HG03108 (cell line): ENCODE data around the gene CA14.
"Not testable (repeated sequence)": the region's sequence is repeated elsewhere in the genome, so short reads cannot be mapped to it uniquely, and the experiment has no call there.

Experiments
- ATAC-seq: cut with Tn5 transposase; IDR thresholded peaks from one replicate; pipeline ENCODE4 v1.9.1; 2021; ENCODE audit warnings: moderate library complexity; ENCODE audit not compliant: unreplicated experiment

The CA14 gene

DNA sequence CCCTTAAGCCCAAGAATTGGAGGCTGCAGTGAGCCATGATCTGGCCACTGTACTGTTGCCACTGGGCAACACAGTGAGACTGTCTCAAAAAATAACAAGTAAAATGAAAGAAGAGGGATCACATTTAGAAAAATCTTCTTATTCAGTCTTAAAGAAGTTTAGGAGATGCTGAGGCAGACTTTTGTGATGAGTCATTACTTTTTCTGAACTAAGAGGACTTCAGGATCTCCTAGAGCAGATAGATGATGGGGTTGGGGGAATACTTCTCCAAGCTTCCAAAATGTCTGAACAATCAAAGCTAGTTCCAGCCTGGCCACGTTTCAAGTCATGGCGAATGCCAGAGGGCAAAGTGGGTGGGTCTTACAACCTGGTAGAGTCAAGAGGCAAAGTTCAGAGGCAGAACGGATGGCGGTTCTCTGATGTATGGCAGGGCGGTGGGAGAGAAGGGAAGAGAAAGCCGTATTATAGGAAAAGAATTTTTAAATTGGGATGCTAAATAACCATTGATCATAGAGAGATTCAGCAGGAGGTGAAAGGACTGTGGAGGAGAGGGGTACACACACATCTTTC, 22.6 kb downstream of the CA14 start:
- no peak for ATAC-seq

DNA sequence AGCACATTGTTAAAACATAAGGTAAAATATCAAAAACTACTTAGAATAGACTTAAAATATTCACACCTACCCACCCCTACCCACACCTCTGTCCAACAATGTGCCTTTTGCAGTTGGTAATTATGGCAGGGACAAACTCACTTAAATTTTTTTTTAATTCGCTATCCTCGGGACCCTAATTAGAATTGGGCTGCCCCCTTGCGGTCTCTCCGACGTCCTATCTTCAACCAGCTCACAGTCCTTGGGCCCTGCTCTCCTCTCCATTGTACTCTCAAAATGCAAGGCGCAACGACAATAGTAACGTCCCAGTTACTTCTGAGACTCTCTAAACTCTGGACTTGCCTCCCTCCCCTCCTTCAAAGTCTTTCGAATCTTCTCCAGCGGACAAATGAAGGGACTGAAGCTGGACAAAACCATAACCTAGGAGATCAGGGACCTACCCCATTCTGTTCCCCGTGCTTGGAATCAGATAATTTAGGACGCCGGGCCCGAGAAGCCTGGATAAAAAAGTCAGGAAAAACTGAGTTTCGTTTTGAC, 23.7 kb downstream of the CA14 start:
- no peak for ATAC-seq

DNA sequence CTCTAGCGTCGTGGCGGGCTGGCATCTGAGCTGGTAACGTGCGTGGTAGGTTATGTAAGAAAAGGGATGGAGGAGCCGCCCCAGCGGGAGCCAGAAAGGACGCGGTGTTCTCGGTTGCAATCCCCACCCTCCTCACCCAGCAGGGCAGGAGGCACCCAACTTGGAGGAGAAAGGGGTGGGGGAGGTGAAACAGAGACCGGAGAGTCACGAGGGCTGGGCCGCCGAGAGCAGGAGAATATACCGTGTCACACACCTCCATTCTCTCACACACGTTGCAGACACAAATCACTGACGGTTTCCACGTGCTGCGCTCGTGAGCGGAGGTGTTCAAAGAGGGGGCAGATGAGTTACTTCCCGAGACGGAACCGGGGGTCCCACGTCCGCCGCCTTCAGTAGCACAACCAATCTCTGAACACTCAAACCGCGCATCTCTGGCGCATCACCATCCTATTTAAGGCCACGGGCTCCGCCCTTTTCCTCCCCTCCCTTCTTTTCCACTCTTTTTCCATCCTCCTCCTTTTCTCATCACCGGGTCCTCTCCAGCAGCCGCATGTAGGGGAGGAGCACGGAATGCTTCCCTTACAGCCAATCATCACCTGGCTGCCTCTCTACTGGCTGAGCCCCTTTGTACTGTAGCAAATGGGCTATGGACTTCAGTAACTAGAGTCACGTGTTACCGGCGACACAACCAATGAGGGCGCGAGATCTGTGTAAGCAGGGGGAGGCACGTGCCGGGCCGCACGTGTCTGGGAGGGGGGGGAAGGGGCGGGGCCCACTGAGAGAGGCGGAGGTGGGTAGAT, 24.4 kb downstream of the CA14 start, which contains the start of gene CIART:
TSS of gene CIART (plus strand) at position 797 of the 800 bp plus-strand sequence. CDS start 714 bp downstream, outside the sequence.
- ATAC-seq = peak; percentile 51

DNA sequence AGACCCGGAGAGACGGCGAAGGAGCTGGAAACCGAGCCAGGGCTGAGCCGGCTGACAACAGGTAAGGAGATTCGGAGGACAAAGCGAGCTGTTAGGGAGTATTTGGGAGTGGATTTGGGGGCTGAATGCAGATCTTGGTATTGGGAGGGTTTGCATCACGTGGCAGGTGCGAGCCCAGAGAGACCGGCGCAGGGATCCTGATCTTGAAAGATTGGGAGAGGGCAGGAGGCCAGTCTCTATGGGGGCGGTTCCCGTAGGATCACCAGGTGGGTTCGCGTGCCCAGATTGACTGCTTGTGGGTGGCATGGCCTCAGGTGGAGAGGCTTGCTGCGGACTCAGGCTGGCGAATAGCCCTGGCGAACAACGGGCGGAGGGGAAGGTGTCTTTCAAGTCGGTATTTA, 25.0 kb downstream of the CA14 start:
- no peak for ATAC-seq

DNA sequence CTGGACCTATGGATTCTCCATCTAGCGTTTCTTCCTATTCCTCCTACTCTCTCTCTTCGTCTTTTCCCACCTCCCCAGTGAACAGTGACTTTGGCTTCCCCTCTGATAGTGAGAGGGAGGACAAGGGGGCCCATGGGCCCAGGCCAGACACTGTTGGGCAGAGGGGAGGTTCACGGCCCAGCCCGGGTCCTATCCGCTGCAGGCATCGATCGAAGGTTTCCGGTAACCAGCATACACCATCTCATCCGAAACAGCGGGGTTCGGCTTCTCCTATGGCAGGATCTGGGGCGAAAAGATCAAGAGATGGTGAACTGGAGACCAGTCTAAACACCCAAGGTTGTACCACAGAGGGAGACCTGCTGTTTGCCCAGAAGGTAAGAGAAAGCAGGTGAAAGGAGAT, 25.7 kb downstream of the CA14 start:
- no peak for ATAC-seq

DNA sequence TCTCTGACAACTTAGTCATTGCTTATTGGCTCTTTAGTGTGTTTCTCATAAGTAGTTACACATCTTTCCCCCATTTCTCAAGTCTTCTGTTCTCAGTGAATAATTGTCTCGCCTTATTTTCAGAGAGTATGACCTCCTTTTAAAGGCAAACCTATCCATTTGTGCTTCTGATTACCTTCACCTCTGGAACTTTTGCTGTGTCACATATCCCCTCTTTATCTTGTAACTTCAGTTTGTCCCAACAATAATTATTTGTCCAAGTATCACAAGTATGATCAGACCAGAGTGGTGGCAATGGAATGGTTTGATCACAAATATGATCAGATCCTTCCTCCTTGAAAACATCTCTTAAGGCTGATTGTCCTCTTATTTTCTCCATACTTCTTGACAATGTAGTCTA, 30.8 kb downstream of the CA14 start:
- ATAC-seq = no peak

DNA sequence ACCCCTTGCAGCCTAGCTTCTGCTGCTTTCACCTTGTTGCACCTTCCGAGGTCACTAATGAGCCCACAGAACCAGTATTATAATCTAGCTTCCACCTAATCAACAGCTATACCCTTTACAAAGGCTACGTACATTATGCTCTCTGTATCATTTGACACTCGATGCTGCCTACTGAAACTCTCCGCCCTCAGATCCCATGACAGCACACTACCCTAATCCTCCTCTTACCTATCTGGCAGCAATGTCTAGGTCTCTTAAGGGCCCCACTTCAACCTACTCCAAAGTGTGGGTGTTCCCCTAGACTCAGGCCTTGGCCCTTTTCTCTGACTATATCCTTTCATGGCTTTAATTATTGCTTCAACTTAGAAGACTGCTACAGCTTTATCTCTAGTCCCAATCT, 31.2 kb downstream of the CA14 start:
- ATAC-seq = no peak

DNA sequence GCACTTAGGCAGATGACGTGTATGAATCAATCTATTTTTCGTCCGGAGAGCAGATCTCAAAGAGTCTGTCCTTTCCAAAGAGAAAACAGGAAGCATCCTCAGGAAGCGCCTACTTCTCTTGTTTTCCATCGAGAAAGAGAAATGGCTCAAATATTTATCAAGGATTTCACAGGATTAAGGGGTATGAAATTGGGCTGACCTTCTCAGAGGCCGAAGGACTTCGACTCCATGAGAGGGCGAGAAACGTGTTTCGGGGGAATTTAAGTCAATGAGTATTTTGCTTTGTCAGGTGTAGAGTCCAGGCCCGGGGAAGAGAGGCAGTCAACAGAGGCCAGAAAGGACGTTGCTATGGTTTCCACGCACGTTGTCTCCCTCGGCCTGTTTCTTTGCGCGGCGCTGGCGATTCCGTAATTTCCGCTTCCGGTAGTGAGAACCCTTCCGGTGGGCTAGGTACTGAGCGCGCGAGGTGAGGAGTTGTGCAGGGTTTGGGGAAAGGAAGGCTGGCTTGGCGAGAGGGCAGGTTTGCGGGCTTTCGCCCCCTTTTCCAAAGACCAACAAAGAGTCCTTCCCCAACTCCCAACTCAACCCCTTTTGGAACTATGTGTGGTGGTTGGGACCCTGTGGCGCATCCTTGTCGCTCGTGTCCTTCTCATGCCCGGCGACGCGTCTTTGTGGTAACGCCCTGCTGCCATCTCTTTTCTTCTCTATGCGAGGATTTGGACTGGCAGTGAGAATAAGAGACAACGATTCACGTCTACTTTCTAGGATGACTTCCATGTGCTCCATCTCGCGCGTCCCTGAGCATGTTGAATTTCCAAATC, 36.1 kb downstream of the CA14 start, which contains the start of gene MRPS21:
TSS of gene MRPS21 (plus strand) at position 429 of the 821 bp plus-strand sequence. CDS start 506 bp downstream, outside the sequence.
- ATAC-seq = peak; percentile 95

DNA sequence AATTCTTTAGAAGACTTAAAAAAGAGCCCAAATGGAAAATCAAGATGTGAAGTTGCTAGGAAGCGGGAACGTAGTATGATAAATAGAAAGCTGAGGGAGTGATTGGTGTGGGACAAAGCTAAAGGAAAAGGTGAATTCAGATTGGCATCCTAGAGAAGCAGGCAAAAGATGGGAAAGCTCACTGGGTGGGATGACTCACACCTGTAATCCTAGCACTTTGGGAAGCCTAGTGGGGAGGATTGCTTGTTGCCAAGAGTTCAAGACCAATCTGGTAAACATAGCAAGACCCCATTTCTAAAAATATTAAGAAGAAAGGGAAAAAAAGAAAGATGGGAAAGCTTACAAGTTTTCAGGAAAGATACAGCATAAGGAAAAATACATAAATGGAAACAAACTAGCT, 37.9 kb downstream of the CA14 start:
- no peak for ATAC-seq

DNA sequence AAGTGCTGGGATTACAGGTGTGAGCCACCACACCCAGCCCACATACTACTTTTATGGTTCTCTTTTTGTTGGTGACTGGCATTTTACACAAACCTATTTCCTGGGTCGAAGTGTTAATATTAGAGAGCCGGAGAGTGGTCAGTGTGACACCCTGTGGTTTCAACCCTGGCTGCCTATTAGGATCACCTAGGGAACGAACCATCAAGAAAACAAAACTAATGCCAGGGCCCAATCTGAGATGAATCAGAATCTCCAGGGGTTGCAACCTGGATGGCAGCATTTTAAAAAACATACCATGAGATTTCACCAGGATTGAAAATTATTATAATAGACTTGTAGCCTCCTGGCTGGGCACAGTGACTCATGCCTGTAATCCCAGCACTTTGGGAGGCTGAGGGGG, 42.1 kb downstream of the CA14 start:
- no peak for ATAC-seq

DNA sequence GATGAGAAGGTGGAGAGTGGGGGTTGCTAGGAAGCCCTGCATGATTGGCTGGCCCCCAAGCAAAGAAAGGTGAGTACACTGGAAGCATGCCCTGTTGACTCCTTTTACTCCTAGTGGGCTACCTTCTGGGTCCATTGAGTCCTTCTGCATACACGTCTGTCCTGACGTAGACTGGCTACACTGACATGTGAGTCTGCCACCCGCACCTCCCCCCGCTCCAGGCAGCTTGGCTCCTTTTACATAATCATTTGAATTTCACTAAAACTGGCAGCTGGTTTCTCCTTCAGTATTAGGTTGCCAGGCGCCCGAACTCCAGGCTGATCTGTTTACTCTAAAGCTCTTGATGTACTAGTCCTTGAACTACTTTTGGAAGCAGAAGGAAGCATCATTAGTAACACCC, 44.8 kb downstream of the CA14 start:
- no peak for ATAC-seq

DNA sequence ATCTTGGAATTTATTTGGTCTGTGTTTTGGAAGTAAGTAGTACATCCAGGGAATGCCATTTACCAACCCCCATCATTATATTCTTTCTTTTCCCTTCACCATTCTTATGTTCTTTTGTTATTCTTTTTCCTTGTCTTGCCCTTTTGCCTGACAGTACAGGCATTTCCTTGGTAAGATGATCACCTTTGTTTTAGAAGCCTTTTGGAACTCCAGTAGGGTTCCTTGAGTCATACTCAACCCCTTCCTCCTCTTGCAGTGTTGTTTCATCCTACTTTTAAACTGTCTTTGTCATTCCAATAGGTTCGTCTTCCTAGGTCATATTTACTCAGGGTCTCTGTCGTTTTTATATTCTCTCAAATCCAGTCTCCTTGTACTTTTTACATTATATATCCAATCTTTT, 45.3 kb downstream of the CA14 start:
- ATAC-seq = no peak

DNA sequence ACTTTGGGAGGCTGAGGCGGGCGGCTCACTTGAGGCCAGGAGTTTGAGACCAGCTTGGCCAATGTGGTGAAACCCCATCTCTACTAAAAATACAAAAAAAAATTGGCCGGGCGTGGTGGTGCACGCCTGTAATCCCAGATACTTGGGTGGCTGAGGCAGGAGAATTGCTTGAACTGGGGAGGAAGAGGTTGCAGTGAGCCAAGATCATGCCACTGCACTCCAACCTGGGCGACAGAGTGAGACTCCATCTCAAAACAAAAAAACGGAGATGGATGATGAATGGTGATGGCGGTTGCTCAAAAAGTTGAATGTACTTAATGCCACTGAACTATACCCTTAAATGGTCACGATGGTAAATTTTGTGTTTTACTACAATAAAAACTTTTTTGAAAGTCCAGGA, 51.0 kb downstream of the CA14 start:
- not testable (repeated sequence) for ATAC-seq

DNA sequence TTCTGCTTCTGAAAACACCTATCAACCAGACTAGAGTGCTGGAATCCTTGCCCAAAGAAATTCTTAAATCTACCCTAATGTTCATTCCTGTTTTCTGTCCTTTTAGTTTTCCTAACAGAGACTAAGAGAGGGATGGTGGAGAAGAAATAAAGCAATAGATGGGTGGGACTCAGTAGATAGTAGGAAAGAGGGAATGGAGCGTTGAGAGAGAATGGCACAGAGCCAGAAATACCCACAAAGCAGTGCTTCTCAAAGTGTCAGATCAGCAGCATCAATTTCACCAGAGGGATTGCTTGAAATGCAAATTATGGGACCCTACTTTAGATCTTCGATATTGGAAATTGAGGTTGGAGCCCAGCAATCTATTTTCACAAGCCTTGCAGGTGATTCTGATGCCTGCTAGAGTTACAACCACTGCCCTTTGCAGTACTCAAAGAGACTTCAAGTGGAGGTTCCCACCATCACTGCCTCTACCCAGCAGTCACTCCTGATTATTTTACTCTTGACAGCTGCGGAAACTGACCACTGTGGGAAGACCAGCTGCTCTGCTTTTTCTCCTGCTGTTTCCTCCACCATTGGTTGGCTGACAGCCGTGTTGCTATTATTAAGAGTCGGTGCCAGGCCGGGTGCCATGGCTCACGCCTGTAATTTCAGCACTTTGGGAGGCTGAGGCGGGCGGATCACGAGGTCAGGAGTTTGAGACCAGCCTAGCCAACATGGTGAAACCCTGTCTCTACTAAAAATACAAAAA, 52.4 kb downstream of the CA14 start:
- ATAC-seq = no peak

DNA sequence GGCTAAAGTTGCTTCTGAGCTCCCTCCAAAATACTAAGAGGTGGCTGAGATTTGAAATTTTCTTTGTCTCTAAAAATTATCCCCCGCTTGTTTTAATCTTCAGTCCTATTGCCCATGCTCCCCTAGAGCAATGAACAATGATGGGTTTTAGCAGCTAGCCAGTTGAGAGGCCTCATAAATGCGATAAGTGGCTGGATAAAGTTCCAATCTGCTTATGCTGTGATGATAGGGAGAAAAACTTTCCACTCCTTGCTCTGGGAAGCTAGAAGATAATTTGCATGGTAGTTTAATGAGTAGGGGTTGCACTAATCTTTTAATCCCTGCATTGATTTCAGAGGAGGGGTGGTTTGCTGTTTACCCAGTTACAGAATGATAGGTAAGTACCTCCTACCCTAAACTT, 54.2 kb downstream of the CA14 start:
- no peak for ATAC-seq
